T-helper 1 cell (primary cell): Measurements from ENCODE around the gene SRSF2.
"Not testable (repeated sequence)": the region's sequence is repeated elsewhere in the genome, so short reads cannot be mapped to it uniquely, and the experiment has no call there.

Experiments used
- DNase-seq, 5 donors: peaks; one replicate each; pipeline ENCODE4 v3.0.0-alpha.2; 2012 to 2020

The SRSF2 gene

DNA sequence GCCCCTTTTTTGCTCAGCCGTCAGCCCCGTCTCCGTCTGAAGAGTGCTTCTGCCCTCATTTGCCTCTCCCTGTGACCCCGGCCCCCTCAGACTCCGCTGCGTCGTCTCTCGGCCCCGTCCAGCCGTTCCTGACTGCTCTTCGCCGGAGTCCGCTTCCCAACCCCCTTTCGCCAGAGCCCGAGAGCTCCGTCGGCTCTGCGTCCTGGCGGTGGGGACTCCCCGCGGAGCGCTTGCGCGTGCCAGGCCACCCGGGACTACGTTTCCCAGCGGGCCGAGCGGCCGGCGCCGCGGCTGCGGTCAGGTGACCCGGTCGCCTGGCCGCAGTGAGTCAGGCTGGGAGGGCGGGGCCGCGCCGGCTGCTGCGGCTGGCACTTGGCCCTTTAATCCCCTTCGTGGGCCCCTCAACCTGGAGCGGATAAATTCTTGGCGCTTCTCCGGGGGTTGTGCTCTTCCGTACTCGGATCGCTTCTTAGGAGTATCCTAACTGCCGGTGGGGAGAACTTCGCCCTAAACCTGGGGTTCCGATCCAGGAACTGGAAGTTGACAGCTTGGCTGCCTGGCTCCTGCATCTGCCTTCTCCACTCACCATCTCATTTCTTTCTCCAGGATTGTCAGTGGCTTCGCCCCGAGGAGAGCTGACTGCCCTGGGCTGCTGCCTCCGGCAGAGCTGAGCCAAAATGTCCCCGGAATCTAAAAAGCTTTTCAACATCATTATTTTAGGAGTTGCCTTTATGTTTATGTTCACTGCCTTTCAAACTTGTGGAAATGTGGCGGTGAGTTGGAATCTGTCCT lies 741 bp upstream of the SRSF2 start, which contains the start of gene MFSD11:
MFSD11 (plus strand) TSS at position 444 of the 792 bp plus-strand sequence; CDS start at position 678, 234 bp downstream.
- peak; percentile 86 to 97 (median 89) for DNase-seq

DNA sequence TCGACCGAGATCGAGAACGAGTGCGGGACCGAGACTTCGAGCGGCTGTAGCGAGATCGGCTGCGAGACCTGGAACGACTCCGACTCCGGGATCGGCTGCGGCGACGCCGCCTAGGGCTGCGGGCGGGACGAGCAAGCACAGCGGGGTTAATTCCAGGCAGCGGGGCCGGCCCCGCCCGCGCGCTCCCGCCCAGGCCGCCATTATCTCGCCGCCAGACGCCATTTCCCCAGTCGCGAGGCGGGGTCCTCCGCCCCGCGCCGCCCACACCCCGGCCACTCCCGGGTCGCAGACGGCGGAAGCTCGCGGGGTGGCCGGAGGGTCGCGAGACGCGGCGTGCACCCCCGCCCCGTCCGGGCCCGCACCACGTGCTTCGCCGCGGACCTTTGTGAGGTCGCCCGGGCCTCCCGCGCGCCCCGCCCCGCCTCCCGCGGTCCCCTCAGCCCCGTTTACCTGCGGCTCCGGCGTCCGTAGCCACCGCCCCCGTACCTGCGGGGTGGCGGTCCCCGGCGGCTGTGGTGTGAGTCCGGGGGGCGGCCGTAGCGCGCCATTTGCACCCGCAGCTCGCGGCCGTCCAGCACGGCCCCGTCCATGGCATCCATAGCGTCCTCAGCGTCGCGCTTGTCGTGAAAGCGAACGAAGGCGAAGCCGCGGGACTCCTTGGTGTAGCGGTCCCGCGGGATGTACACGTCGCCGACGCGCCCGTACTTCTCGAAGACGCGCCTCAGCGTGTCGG lies 616 bp downstream of the SRSF2 start:
- DNase-seq: peak; percentile 38 to 76 (median 60)

DNA sequence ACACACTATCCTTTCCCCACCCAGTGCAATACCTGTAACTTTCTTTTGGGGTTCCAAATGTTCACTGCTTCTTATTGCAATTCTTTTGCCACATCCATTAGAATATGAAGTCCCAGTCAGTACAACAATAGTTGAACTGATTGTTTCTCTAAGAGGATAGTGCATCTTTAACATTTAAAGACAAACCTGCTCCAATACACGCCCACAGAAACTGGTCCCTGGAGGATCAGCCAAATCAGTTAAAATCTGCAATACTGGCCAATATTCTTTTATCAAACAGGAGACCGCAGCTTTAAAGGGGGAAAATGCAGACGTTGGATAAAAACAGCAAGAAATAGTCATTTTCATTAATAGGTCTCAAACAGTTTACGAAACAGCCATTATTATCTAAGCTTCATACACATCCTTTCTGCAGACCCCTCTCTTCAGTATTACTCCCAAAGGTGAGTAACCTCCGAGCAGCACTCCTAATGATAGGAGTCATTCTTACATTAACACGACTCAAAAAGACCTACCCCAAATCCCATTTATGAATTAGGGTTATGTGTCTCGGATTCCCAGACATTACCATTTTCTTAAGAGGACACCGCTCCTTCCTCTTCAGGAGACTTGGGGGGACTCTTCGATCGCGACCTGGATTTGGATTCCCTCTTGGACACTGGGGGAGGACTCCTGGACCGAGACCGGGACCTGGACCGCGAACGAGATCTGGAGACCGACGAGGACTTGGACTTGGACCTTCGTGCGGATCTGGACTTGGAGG lies 1.4 kb downstream of the SRSF2 start:
- no peak for DNase-seq

DNA sequence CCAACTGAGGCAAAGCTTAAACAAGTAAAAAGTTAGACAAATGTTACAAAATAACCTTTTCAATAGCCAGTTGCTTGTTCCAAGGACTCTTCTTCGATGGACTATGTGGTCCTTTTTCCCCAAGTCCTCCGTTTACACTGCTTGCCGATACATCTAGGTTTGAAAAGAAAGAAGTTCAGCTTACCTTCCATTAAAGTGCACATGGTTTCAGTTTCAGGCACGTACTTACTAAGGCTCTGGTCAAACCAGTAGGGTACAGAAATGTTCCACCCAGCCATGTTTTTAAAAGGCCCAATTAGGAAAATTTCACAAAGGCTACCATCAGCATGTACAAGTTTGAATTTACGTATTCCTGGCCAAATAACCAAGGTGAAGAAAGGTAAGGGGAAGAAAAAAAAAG lies 2.1 kb downstream of the SRSF2 start:
- DNase-seq: peak in 1 of 5 donors; percentile 56

DNA sequence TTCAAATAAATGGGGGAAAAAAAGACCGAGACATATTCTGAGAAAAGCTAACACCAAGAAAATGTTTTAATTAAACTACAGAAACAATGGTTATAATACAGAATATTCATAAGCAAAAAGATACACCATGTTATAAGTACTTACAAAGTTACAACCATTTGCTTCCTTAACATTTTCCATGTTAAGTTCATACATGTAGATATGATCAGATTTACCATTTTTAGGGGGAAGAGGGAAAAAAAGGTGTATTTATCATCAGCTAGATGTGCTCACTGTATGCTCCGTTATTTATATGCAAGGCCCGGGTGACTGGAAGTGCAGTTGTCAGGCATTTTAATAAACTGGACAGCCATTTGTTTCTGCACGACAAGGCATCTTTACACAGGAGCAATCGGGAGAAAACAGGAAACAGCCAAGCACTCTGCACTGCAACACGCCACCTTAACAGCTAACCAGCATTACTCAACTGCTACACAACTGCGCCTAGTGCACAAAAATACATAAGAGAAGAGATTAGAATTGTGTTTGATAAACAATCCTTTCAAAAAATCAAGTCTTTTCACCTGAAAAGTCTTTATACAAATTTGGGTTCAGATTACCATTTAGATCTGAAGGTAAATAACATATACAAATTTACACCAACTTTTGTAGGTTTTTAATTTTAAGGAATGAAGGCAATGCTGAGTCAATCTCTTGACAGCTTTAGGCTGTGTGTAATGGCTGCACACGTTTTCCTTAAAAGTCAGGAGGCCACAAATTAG lies 2.9 kb downstream of the SRSF2 start:
- no peak for DNase-seq

DNA sequence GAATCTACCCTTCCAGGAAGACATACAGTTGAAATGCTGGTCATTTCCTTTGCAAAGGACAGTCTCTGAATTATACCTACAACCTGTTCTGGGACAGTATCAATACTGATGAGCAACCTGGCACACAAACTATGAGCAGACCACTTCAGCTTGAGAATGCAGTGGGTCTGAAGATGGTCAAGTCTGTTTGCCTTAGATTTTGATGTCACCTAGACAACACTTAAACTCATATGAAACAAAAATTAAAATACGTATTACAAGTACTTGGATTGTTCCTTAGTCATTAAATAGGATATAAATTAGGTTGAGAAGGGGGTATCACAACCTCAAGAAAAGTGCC lies 3.5 kb downstream of the SRSF2 start:
- no peak for DNase-seq

DNA sequence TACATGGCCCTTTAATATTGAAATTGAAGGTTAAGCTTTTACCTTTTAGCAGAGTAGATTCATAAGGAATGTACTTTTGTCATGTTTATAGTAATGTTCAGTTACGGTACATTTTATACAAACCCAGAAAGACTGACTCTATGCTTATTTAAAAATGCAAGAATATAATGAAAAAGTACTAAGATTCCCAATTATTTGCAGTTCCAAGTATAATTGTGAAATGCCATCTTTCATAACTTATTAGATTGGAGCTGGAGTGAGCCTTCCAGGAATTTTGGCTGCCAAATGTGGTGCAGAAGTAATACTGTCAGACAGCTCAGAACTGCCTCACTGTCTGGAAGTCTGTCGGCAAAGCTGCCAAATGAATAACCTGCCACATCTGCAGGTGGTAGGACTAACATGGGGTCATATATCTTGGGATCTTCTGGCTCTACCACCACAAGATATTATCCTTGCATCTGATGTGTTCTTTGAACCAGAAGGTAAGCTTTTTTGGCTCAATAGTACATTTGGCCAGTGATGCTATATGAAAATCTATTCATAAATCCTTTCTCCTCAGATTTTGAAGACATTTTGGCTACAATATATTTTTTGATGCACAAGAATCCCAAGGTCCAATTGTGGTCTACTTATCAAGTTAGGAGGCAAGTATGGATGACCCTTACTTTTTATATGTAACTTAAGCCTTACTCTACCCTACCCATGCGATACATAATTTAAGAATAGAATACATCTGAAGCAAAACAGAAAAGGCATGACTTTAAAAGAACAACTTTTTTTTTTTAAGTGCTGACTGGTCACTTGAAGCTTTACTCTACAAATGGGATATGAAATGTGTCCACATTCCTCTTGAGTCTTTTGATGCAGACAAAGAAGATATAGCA lies 4.2 kb downstream of the SRSF2 start:
- no peak for DNase-seq

DNA sequence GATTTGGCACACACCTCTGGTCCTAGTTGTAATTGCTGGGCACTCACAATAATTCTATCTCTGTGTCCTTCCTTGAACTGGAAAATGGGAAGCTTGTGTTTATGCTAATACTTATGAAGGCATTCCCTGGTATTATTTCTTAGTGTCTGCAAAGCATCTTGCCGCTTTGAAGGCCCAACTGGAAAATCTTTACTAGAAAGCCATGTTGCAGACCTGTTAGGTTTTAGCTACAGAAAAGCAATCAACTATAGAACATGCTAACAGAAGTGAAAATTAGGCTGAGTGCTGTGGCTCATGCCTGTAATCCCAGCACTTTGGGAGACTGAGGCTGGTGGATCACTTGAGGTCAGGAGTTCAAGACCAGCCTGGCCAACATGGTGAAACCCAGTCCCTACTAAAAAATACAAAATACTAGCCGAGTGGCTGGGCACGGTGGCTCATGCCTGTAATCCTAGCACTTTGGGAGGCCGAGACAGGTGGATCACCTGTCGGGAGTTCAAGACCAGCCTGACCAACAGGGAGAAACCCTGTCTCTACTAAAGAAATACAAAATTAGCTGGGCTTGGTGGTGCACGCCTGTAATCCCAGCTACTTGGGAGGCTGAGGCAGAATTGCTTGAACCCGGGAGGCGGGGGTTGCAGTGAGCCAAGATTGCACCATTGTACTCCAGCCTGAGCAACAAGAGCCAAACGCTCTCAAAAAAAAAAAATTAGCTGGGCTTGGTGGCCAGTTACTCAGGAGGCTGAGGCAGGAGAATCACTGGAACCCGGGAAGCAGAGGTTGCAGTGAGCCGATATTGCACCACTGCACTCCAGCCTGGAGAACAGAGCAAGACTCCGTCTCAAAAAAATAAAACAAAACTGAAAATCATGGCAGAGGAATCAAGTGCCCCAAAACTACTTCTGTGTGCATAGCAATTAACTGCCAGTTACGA lies 5.1 kb downstream of the SRSF2 start:
- DNase-seq: not testable (repeated sequence)

DNA sequence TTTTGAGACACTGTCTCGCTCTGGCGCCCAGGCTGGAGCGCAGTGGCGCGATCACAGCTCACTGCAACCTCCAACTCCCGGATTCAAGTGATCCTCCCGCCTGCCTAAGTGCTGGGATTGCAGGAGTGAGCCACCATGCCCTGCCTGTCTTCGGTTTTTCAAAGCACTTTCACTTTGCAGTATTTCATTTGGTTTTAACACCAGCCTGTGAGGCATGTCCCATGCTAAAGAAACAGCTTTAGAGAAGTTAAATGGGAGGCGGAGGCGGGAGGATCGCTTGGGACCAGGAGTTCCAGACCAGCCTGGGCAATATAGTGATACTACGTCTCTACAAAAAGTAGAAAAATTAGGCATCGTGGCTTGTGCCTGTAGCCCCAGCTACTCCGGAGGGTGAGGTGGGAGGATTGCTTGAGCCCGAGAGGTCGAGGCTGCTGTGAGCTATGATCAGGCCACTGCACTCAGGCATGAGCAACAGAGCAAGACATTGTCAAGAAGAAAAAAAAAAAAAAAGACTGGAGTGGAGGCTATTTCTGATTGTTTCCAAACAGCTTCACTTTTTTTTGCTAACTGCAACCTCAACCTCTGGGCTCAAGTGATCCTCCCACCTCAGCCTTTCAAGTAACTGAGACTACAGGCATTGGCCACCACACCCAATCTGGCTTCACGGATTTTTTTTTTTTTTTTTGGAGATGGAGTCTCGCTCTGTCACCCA lies 9.2 kb downstream of the SRSF2 start:
- DNase-seq: peak in 1 of 5 donors; percentile 32

DNA sequence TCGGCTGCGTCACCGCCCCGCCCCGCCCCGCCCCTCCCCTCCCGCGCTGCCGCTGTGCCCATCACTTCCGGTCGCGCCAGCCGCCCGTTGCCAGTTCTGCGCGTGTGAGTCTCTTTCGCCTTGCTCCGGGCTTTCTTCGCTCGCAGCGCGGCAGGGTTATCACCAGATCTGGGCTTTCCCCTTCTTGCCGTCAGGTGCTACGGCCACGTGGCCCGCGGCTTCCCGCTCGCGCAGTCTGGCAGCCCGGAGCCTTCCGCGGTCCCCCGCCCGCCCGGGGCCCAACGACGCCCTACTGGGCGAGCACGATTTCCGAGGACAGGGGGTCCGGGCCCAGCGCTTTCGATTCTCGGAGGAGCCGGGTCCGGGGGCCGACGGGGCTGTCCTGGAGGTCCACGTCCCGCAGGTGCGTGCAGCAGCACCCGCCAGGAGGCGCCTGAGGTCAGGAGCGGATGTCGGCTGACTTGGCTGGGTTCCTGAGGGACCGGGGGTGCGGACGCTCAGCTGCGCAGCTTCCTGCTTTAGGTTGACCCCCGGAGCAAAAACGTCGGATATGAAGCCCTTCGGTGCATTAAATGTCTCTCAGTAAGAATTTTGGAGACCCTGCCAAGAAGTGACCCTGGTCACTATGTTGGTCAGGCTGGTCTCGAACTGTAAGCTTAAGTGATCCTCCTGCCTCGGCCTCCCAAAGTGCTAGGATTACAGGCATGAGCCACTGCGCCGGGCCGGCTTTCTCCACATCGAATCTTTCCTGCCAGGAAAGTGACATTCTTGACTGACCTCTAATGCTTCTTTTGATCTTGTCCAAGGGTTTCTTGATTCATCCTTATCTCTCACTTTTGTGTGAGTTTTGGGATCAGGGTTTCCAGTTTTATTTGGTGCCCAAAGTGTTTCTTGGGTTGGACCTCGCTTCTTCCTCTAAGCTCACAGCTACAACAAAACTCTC lies 10.1 kb downstream of the SRSF2 start, which contains the start of gene METTL23:
METTL23 (plus strand) TSS at position 64 of the 943 bp plus-strand sequence. CDS start 2,872 bp downstream, outside the sequence.
- peak in 4 of 5 donors; percentile 83 to 93 (median 90) for DNase-seq

DNA sequence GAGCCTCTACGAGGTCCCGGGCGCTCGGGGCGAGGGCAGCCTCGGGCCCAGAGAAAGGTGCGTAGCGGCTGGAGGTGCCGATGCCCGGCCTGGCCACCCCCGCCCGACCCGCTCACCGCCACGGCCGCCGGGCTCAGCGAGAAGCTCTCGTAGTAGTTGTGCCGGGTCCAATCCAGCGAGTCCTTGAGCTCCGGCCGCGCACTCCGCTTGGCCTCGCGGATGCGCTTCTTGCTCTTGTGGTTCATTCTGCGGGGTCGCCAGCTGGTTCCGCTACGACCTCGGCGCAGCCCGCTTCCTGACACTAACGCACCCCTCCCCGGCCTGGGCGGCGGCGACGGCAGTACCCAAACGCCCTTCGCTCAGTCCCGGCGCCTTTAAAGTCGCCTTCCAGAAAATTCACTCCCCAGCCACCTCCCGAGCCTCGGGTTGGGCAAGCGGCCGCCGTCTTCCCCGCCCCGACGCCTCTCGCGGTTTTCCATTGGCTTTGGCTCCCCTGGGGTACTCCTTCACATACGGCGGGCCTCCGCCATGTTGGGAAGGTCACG lies 10.8 kb downstream of the SRSF2 start, which contains the start of gene JMJD6:
JMJD6 (minus strand) TSS at position 376 of the 545 bp plus-strand sequence; CDS start at position 245, 131 bp downstream.
- DNase-seq: peak in 2 of 5 donors; percentile 93 to 98

DNA sequence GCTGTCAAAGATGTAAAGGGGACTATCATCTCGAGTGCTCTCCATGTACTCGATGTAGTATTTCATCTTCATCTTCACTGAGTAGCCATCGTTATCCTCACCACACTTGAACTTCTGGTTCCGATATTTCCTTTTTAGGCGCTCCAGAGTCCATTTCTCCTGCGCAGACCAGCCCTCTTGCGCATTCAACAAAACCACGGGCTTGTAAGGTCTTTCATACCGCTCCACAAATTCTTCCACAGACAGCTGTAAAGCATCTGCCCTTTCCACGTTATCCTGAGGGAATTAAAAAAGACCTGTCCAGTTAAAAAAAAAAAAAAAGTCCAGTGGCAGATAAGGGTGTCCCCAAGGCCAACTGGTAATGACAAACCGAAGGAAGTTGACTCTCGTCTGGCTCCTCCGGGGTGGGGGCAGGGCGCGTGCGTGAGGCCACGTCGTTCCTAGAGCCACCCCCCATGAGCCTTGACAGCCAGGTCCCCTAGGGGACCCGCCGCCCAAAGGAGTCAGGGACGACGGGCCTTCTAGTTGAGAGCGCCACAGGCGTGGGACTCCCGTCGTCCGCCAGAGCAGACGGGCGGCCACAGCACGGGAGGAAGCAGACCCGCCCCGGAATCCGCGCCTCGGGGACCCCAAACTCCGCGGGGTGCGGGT lies 11.4 kb downstream of the SRSF2 start:
- peak; percentile 48 to 75 (median 68) for DNase-seq

DNA sequence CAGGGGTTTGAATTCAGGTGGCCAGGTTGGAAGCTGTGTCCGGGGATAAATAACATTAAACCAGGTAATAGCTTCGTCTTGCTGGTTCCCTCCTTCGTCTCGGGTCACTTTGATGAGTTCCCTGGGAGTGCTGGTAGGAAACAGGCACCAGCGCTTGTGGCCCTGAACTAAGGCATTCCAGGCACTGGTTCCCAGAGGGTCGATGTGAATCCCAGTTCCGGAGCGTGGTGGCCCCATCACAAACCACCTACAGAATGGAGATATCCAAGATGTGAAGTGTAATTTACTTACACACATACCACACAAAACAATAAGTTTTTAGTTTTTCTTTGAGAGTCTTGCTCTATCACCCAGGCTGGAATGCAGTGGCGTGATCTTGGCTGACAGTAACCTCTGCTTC lies 13.3 kb downstream of the SRSF2 start:
- no peak for DNase-seq

DNA sequence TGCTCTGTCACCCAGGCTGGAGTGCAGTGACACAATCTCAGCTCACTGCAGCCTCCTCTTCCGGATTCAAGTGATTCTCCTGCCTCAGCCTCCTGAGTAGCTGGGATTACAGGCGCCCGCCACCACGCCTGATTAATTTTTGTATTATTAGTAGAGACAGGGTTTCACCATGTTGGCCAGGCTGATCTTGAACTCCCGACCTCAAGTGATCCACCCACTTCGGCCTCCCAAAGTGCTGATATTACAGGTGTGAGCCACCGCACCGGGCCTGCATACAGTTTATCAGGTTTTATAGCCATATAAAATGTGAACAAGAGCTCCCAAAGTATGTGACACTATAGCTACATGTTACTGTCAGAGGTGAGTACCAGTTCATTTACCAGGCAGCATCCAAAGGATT lies 14.2 kb downstream of the SRSF2 start:
- DNase-seq: not testable (repeated sequence)

DNA sequence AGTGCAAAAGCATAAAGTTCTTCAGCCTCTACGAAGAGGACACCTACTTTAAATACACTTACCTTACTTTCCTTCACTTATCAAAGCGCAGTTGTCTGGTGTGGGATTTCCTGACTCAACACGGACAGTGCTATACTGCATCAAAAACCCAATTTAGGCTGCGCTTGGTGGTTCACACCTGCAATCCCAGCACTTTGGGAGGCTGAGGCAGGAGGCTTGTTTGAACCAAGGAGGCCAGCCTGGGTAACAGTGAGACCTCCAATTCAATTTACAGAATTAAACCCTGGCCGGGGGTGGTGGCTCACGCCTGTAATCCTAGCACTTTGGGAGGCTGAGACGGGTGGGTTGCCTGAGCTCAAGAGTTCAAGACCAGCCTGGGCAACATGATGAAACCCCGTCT lies 14.9 kb downstream of the SRSF2 start:
- no peak for DNase-seq

DNA sequence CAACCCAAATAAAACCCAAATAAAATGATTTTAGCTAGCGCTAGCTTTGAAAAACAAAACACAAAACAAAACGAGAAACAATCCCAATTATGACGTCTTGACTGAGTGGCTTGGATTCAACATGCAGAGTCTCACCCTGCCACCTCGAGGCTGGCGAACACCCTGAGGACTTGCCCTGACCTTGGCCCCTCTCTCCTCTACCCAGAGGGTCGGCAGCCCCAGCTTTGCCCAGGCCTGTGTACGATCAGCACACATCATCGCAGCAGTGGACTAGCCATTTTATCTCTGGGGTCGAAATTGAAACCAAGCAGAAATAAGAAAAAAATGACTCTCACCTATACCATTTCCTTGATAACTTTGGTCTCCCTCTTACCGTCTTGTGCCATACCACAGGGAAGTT lies 15.7 kb downstream of the SRSF2 start:
- DNase-seq: no peak

DNA sequence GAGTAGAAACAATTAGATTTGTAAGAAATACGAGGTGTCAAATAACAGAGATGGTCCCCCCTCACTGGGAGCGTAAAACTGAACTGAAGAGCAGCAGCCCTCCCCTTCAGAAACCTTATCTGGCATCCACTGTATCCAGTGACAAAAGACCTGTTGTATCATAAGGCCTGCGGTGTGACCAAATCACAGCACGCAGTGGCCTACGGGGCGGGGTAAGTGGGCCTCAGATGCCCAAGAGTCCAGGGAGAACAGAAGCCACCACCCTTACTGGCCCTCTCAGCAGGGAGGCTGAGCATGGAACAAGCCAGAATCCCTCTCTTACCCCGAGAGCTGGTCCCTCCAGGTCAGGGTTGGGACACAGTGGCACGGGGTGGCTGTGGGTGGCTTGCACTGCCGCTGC lies 16.2 kb downstream of the SRSF2 start:
- DNase-seq: no peak
